Activated T-cell treated with anti-CD3 and anti-CD28 coated beads, Interleukin-2, amount 50 U/mL, for 48 hours (primary cell): ENCODE measurements around the gene DOCK9.
A peak's percentile ranks its signal among the peaks of the same experiment; 100 is the strongest.

Experiments
- DNase-seq, 2 experiments: peaks; one replicate each; pipeline ENCODE4 v3.0.0-alpha.2; 2020

DOCK9 gene

DNA sequence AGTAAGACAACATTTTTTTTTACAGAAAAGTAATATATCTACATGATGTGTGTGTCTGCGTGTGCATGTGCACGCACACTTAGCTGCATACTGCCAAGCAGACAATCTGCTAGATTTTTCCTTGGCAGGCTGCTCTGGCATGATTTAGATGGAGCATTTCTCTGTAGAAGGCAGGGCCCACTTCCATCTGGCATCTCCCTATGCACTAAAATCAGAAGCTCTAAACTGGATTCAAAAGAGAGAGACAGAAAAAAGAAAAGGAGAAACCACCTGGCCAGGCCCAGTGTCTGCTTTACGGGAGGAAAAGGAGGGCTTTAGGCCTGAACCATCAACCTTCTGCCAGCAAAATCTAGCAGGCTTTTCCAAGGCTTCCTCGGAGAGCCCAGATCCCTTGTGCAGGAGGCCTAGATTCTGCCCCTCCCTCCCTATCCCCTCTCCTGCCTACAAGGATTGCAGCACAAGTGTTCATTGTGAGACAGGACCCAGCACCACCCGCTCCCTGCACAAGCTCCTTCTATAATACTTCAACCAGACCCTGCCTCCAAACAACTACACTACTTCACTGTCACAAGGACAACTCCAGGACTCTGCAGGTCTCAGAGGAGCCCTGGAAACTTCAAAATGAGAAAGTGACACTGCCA, 99.3 kb downstream of the DOCK9 start:
- DNase-seq = no peak

DNA sequence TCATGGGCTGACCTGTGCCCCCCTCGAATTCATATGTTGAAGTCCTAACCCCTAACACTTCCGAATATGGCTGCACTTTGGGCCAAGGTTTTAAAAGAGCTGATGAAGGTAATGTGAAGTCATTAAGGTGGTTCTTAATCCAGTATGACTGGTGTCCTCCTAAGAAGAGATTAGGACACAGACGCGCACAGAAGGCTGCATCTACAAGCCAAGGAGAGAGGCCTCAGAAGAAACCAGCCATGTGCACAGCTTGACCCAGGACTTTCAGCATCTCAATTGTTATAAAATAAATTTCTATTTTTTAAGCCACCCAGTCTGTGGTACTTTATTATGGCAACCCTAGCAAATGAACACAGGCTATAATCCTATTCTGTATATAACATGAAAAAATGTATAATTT, 99.9 kb downstream of the DOCK9 start:
- no peak for DNase-seq

DNA sequence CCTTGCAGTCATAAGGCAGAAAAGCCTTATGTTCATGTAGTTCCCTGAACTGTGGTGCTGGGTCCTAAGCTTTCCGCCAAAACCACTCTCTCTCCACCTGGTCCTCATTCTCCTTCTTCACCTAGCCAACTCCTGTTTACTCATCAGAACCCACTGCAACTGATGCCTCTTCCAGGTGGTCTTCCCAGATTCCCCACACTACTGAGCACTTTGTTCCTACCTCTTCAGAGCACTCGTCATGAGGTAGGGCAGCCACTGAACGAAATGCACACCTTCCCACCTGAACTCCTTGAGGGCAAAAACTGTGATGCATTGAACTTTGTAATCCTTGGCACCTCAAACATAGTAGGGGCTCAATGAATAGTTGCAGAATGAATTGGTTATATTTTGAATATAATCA, 100.4 kb downstream of the DOCK9 start:
- no peak for DNase-seq

DNA sequence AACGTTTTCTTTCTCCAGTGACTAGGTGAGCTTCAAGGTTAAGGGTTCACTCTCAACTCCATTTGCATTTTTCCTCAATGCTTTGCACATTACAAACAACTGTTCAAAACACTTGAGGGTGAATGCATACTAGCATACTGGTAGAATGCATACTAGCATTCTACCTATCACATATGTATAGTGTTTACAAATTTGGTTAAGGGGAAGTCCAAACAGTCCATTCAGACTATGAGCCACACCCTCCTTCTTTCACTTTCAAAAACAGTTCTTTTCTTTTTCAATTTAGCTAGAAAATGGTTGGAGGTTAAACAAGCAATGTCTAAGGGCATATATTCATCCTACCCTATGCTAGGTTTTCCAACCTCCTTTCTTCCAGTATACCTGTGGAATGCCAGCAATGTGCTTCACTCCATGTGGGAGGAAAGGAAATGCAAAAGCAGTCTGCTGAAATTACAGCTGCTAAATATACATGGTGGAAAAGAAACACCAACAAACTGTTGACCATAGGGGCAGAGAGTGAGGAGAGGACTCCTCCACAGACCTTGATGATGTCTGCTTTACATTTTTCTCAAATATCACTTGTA, 102.6 kb downstream of the DOCK9 start:
- DNase-seq = no peak

DNA sequence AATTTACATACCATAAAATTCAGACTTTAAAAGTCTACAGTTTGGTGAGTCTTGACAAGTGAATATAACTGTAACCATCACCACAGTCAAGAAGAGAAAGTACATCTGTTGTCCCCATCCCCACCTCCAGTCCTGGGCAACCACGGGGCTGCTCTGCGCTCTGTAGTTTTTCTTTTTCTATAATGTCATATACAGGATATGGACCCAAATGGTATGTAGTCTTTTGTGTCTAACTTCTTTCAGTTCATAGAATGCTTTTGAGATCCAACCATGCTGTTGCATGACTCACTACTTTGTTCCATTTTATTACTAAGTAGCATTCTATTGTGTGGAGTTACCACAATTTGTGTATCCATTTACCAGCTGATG, 103.9 kb downstream of the DOCK9 start:
- DNase-seq = no peak

DNA sequence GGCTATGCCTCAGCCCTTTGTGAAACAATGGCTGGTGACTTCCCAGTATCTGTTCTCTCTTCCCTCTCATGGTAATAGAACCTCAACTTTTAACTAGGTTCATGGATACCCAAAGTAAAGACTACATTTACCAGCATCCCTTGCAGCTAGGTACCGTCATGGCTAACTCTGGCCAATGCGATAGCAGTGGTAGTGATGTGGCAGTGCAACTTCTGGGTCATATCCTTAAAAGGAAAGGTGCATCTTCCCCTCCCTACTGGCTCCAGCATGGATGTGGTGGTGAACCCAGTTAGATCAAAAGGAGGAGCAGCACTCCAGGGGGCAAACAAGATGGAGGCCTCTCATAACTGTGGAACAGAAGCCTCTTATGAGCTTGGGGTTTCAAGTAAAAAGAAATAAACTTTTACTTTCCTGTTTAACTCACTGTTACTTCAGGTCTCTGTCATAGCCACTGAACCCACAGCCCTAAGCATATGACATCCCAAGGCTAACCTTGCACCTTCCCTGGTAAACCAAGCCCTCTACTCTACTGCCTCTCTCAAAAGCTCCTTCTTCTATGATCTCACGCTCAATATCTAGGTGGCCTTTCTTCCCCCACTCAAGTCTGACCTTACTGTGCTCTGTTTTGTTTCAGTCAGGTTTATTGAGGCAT, 104.4 kb downstream of the DOCK9 start:
- no peak for DNase-seq

DNA sequence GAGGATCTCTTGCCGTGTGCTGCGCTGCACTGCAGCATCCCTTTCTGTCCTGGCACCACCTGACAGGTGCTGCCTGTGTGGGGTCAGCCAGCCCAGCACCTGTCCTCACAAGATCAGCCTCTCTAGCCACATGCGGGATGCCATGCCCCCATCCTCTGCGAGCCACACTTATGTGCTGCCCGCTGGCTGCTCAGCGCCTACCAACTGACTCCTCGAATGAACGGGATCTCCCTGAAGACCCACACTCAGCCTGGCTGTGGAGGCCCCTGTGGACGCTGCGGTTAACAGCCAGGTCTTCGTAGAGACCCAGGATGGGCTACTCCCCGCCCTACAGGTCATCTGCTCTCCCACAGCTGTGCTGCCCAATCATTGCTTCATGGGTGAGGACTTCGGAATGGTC, 106.1 kb downstream of the DOCK9 start:
- no peak for DNase-seq

DNA sequence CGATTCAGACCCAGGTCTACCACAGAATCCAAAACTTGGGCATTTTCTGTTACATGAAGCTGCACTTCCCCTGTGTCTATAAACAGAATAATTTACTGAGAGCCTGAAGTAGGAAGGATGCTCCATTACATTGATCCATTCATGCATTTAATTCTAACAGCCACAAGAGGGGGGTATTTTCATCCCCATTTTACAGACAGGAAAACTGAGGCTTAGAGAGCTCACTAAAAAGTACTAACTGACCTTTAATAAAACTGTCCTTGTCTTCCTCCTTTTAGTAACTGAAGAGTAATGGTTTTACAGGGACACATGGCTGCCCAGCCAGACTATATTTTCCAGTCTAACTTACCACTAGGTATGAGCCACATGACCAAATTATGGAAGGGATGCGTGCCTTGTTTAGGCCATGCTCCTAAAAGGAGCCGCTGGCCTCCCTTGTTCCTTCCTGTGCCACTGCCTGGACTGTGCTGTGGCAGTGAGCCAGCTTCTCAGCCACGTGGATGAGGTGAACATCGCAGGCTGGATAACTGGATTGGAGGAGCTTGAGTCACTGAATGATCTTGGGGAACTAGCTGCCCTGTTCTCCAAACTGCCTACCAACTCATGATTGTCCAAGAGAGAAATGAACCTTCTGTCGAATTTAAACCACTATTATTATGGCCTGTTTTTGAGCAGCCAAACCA, 108.3 kb downstream of the DOCK9 start:
- no peak for DNase-seq

DNA sequence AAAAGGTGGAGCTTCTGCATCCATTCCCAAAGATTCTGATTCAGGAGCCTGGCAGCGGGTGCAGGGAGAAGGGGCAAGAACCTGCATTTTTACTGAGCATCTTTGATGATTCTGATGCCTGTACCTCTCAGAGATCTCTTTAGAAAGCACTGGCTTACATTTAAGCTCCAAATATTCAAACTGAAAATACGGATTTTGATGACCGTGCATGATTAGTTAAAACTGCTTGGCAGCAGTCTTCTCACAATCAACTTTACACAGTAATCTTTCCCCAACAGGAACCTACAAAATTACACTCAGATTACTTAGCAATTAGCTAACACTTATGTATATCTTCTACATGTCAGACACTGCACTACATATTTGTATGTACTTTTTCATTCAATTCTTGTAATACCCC, 108.9 kb downstream of the DOCK9 start:
- DNase-seq = no peak

DNA sequence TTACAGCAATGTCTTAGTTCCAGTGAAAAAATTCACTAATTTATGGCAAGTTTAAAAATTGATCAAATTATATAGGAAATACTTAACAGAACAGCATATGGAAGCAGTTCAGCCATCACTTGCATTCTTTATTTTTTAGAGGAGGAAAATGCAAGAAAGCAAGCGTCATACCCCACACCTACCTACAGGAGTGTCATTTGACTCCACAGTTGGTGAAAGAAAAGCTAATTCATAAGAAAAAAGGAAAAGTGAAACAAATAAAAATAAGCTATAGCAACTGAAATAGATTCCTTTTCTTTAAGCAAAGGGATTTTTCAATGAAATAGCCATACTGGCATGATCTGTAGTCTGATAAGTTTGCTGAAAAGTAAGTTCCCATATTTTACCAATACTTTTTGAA, 111.0 kb downstream of the DOCK9 start:
- DNase-seq = no peak

DNA sequence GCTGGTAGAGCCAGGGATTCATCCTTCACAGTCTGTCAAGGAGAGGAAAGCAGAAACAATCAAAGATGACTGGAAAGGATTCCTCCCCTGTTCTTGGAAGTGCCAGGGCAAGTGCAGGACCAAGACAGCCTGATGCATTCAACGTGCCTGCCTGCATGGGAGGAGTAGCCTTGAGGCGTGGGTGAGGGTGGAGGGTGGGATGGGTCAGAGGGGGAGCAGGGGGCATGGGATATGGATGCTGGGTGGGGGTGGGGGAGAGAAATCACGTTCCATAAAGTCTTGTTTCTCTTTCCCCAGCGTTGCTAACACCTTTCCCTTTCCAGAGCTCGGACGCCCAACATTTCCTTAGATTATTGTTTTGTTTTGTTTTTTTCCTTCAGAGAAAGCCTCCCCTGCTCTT, 117.4 kb downstream of the DOCK9 start:
- no peak for DNase-seq

DNA sequence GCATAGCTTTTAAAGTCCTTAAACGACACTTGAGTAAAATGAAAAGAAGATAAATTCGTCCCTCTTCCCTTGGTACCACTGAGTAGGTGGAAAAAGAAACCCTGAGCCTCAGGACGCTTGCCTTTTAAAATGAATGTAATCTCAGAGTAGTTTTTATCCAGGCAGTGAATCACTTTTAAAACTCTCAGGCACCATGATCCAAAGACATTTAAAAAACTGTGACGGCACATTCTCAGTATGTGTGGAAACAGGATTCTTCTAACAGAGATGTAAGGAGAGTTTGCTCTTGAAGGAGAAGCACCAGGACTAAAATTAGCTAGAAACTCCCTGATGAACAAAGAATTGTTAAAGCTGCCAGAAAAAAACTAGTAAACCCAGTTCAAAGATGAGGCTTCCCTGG, 119.7 kb downstream of the DOCK9 start:
- no peak for DNase-seq

DNA sequence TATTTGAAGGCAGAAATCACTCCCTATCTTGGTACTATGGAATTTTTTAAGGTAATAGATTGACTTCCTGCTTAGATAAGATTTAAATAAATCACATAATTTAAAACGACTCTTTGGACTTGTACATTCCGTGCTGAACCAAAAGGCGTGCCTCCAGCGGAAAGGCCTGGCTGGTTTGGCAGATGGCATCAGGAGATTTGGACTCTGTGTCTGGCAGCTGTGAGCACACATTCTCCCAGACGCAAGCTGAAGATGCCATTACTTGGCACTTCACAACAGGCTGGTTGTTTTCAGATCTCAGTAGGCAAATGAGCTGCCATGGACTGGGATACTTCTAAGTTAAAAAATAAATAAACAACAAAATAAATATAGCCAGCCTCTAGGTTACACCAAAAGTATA, 120.9 kb downstream of the DOCK9 start:
- no peak for DNase-seq

DNA sequence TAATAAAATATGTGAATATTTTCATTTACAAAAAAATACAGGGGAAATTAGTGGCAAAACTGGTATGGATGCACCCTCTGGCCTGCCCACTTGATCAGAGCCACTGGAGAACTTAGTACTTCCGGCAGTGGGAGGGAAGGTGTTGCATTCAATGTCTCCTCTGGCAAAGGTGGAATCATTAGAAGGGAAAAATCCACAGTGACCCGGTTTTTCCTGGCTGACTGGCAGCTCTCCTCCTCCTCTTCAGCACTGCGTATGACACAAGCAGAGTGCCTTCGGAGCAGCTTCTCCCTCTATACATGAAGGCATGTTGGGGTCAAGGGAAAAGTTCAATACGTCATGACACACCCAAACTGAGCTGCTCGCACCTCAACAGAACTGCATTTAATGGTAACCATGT, 123.4 kb downstream of the DOCK9 start:
- DNase-seq = no peak

DNA sequence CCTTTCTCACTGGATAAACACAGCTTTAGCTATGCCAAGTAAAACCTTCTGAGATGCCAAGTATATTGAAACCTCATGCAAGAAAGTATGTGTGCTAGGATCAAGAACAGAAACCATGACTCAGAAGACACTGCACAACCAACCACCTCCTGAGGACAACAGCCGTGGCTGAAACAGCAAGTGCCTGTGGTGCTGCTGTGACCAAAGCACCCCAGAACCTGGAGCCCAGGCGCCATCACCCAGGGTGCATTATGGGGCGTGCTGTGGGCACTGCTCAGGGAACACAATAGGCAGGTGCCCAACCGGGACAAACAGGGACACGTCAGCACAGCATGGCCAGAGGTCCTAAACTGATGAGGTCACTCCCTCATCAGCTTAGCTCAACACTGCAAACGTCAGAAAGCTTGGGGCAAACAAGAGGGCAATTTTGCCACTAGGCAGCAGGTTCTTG, 124.1 kb downstream of the DOCK9 start:
- peak; percentile 81 to 84 for DNase-seq

DNA sequence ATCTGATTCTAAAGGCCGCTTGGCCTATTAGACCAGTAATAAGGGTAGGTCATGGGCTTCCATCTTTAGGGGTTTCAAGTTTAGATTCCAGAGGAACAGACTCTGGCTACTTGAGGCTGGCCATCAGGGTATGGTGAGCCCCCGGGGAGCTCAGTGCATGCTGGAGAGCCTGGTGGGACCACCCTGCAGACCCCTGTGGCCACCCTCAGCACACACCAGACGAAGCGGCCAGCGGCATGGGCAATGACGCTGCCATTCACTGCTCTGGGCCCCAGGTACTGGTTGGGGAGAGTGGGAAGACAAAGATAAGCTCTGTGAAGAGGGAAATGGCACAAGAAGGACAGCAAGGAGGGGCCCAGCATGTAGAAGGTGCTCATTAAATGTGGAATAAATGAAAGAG, 126.6 kb downstream of the DOCK9 start:
- DNase-seq = no peak

DNA sequence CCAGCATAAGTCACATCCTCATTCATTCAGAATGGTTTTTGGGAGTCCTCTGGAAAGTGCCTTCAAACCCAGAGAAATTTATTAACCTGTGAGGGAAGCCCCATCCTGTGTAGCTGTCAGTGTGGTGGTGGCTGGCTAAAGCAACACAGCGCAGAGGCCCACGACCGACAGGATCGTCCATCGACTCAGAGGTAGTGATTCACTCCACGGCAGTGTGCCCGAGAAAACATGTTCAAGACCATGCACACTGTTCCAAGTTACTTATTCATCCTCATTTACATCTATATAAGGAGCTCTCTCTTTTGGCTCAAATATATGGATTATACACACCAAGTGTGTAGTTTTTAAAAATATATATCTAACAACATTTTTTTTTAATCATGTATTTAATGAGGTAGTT, 129.1 kb downstream of the DOCK9 start:
- DNase-seq = no peak

DNA sequence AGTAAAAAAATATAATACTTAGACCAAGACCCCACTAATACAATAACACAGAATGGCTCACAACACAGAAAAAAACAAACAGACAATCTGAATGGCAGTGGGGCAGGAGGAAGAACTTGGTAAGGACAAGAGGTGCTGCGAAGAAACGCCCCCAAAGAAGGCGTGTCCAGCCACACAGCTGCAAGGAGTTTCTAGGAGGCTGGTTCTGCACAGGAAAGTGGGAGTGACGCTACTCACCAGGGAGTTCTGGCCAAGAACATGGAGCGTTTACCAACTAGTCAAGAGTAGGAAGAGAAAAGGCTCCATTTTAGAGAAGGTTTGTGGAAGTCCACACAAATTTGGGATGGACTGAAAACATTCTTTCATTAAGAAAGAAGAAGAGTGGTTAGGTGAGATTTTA, 130.1 kb downstream of the DOCK9 start:
- no peak for DNase-seq

DNA sequence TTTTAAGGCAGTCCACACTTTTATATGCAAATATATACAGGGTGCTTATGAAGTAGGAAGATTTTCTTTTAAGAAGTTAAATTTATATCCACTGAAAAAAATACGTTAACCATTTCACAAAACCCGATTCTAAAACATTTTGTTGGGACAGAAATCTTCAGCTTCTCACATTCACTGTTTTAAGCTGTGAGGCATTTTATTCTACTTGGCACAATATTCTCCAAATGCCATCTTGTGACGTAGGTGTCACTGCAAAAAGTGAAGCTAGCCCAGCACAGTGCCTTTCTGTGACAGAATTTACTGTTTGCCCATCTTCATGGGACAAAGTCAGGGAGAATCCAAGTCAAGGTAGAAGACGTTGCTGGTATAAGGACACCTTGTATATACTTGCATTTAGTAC, 130.9 kb downstream of the DOCK9 start:
- no peak for DNase-seq

DNA sequence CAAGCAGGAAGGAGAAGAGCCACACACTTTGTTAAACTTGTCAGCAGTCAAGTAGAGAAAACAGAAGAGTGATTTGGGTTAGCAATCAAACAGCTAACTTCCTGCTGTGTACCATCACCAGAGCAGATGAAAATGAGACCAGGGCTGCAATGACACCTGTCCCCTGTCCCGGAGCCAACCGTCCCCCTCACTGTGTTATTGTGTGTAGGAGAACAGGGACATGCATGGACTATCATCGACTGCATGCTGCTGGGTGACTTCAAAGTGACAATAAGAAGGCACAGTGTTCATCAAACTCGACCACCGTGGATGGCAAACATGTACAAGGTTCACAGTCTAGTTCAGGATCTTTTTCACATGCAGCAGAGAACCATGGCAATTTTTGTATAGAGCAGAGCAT, 131.3 kb downstream of the DOCK9 start:
- DNase-seq = no peak

DNA sequence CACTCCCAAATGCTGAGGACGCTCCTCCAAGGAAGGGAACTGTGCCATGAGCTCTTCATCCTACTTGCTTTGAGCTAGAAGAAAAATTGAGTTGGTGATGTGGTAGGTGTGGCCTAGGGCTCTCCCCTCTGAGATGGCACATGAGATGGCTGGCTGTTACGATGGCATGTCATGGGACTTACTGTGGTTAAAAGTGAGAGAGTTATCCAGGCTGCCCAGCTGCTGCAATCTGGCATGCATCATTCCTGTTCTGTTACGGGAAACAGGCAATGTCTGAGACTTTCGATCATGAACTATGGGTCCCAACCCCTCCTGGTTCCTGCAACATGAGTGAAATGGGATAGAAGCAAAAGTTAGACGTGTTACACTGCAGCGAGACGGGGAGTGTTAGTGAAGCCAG, 132.1 kb downstream of the DOCK9 start:
- DNase-seq = no peak

DNA sequence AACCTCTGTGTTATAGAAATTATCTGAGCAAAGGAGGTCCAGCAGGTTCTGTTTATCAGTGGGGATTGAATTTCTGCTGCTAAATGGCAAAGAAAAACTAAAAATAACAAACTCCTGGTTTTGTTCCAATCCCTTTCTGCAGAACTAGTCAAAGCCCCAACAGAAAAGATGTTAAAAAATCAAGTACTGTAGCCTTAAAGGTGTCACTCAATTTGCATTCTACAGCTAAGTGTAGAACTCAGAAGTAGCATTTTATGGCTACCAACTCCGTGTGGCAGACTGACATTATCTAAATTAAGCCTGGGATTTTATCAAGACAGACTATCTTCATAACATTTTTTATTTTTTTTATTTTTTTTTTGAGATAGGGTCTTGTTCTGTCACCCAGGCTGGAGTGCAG, 133.8 kb downstream of the DOCK9 start:
- DNase-seq = no peak

DNA sequence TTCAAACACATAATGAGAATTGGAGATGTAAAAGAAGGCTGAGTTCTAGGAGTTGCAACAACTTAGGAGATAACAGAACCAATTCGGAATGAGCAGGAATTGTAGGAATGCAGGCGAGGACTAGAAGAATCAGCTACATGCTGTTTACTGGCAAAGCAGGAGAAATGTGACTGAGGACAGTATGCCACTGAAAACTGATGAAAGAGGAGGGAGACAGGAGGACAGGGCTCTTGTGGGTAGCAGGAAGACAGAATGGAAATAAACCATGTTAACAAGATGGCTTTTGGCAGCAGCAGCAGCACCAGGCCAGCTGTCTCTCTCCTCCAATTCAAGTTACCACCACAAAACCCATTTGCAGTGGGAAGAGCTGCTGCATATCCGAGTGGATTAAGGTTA, 134.4 kb downstream of the DOCK9 start:
- no peak for DNase-seq

DNA sequence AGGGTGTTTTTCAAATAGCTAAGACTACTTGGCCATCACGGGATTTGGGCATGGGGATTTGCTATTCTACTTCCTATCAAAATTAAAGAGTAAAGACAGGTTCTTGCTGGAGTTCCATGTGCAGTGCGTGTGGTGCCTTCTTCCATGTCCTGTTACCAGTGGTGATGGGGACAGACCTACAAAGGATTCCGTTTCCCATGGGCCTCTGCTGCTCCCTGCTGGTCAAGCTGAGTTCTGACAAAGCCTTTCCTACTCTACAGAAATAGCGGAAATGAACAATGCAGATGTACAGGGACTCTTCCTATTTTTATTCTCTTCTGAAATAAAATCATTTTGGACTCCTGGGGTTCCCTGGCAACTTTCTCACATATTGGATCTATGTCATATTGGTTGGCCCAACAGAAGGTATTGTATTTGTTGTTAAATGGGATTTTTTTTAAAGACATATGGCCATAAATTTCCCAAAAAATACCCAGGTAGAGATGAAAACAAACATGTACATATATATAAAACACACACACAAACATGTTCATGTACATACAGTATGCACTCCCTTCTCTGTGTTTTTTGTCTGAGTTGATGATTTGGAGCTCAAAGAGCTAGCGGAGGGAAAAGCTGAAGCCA, 134.9 kb downstream of the DOCK9 start:
- DNase-seq = peak; percentile 71 to 81
